GM19025 (cell line): ENCODE results near the gene YPEL4.

Experiments used
- ATAC-seq: cut with Tn5 transposase; IDR thresholded peaks from one replicate; pipeline ENCODE4 v1.9.1; 2021; ENCODE audit warnings: mild to moderate bottlenecking, low read depth, moderate library complexity; ENCODE audit not compliant: unreplicated experiment

The YPEL4 gene

DNA sequence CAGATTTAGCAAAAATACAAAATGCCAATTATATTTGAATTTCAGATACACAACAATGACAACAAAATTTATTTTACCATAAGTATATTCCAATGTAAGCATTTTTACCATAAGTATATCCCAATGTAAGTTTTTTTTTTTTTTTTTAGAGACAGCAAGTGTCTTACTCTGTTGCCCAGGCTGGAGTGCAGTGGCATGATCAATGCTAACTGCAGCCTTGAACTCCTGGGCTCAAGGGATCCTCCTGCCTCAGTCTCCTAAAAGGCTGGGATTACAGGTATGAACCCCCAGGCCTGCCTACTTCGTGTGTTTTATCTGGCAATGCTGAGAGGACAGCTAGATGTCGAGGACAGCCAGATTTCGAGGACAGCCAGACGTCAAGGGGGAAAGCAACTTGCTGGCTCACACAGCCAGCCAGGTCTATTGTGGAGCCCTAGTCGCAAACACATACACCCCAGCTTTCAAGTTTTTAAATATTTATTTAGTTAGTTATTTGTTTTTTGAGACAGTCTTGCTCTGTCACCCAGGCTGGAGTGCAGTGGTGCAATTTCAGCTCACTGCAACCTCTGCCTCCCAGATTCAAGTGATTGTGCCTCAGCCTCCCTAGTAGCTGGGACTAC, 53.3 kb downstream of the YPEL4 start:
- no peak for ATAC-seq
